GM19351 (cell line): ENCODE measurements around the gene AKR1A1.

Experiments
- ATAC-seq: cut with Tn5 transposase; IDR thresholded peaks from one replicate; pipeline ENCODE4 v1.9.1; 2021; ENCODE audit warnings: mild to moderate bottlenecking, moderate library complexity; ENCODE audit not compliant: unreplicated experiment

The AKR1A1 gene

GRCh38 chr1:45612941-45613579, 62.4 kb downstream of the AKR1A1 start:
- no peak for ATAC-seq

- no peak for ATAC-seq
These were observed 65.3 kb downstream of the AKR1A1 start for GRCh38 chr1:45615885-45616284.

GRCh38 chr1:45617618-45618017, 67.0 kb downstream of the AKR1A1 start:
- no peak for ATAC-seq

GRCh38 chr1:45619149-45619921, 68.7 kb downstream of the AKR1A1 start:
- no peak for ATAC-seq
